Erythroblast (primary cell): ENCODE measurements around the gene CACNB3.
"Not testable (repeated sequence)": the region's sequence is repeated elsewhere in the genome, so short reads cannot be mapped to it uniquely, and the experiment has no call there.

Experiments used
- GATA1 ChIP-seq: IDR thresholded peaks from 2 replicates; pipeline ENCODE4 v1.6.1; 2011; ENCODE audit warnings: low read depth, mild to moderate bottlenecking, control low read depth, low read length, moderate library complexity
- POLR2A ChIP-seq: IDR thresholded peaks from 2 replicates; pipeline ENCODE4 v1.6.1; 2011; ENCODE audit warnings: mild to moderate bottlenecking, low read length

GRCh38 chr12:48873534-48873933 lies 55.2 kb downstream of the CACNB3 start:
- TF ChIP-seq POLR2A, GATA1: not testable (repeated sequence)
